ENCODE measurements around the gene DEPP1.
"Not testable (repeated sequence)": the region's sequence is repeated elsewhere in the genome, so short reads cannot be mapped to it uniquely, and the experiment has no call there.

The DEPP1 gene

DNA sequence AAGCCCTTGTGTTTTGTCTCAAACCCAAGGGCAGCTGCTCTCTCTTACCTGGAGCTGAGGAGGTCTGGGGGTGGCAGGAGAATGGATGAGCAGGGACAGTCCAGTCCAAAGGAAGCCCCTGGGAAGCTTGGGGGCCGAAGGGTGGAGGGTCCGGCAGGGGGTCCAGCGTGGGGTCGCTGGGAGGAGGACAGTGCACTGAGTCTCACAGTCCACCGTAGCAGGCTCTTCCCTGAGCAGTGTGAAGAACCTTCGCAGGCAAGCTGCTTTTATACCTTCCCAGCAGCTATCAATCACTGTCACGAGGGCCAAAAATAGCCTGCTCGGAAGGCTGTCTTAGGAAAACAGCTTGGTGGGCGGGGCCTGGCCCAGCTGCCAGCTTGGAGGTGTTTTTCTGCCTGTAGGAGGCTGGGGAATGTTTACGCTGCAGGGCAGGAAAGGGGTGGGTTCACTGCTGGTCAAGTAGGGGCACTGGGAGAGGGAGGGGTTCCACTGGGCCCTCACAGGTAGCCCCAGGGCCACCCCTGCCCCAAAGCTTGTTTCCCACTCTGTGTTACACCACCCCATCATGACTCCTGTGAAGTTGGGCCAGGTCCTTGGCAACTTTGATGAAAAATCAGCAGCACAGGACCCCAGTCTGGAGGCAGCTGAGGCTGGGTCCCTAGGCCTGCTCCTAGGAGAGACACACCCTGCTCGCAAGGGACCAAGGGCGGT lies at the start of gene DEPP1:
Gene DEPP1 (minus strand): TSS at position 240 of the 711 bp plus-strand sequence. CDS start 779 bp downstream, outside the sequence.
- no peak for DNase-seq (ENCODE audit: low read depth in 3 of 3)

- no peak for DNase-seq (ENCODE audit: low read depth in 3 of 3)
Observed at GRCh38 chr10:45023426-45023825, 44.8 kb upstream of the DEPP1 start.

- no peak for DNase-seq (ENCODE audit: low read depth in 3 of 3)
Observed at GRCh38 chr10:45015590-45015989, 37.0 kb upstream of the DEPP1 start.

DNA sequence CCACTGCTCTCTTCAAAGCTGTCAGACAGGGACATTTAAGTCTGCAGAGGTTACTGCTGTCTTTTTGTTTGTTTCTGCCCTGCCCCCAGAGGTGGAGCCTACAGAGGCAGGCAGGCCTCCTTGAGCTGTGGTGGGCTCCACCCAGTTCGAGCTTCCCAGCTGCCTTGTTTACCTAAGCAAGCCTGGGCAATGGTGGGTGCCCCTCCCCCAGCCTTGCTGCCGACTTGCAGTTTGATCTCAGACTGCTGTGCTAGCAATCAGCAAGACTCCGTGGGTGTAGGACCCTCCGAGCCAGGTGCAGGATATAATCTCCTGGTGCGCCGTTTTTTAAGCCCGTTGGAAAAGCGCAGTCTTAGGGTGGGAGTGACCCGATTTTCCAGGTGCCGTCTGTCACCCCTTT lies 35.9 kb upstream of the DEPP1 start:
- DNase-seq (ENCODE audit: low read depth in 3 of 3) = not testable (repeated sequence)

DNA sequence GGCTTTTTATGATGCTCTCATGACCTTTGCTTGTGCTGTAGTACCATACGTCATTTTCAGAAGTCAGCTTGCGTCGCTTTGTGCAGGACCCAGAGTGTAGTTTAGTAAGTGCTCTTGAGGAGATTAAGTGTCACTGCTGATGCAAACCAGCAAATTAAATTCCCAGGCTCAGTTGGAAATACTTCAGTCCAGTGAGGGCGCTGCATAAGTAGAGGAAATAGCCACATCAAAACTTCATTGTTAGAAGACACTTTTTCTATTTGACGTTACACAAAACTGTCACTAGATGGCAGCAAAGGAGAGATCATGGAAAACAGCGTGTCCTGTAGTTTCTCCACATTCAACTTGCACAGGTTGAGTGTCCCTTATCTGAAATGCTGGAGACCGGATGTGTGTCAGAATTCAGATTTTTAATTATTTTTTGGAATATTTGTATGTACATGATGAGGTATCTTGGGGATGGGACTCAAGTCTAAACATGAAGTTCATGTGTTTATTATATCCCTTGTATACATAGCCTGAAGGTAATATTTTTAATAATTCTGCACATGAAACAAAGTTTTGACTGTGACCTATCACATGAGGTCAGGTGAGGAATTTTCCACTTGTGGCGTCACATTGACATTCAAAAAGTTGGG lies 30.0 kb upstream of the DEPP1 start:
- no peak for DNase-seq (ENCODE audit: low read depth in 3 of 3)

GRCh38 chr10:45006276-45007030 lies 27.8 kb upstream of the DEPP1 start:
- no peak for DNase-seq (ENCODE audit: low read depth in 3 of 3)

DNA sequence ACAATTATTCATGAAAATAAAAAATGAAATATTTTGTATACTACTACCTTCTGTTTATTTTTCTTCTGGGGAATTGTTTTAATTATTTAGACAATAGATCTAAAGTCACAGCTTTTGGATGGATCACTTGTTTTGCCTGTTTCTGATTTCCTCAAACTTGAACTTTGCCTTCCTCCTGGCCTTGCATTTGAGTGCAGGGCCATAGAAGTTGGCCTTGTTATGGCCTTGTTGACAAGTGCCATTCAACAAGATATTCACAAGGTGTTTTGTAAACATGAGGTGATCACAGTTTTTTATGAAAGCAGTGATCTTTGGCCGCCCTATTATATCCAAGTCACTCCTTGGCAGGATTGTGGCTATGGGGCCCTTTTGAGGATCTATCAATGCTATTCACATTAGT lies 26.7 kb upstream of the DEPP1 start:
- DNase-seq (ENCODE audit: low read depth in 3 of 3) = no peak

DNA sequence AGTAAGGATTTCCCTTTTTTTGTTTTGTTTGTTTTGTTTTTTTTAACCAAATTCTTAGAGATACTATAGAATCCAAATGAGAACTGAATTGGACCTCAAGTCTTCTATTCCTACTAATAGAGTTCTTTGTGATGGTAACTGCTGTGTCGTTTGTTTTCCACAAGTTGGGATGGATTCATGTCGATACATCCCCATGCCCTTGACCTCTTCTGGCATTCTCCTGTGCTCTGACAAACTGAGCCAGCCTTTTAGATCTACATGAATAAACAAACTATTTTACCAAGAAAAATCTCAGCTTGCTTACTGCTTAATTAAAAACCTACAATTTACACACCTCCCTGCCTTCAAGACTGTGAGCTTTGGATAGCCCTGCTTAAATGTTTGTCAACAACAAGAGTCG lies 26.1 kb upstream of the DEPP1 start:
- no peak for DNase-seq (ENCODE audit: low read depth in 3 of 3)

DNA sequence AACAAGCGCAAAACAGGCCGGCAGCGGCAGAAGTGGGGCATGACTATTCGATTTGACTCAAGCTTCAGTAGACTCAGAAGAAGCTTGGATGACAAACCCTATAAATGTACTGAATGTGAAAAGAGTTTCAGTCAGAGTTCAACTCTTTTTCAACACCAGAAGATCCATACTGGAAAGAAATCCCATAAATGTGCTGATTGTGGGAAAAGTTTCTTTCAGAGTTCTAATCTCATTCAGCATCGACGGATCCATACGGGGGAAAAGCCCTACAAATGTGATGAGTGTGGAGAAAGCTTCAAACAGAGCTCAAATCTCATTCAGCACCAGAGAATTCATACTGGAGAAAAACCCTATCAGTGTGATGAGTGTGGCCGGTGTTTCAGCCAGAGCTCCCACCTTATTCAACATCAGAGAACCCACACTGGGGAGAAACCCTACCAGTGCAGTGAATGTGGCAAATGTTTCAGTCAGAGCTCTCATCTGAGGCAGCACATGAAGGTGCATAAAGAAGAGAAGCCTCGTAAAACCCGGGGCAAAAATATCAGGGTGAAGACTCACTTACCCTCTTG lies 24.9 kb upstream of the DEPP1 start:
- no peak for DNase-seq (ENCODE audit: low read depth in 3 of 3)

GRCh38 chr10:45001381-45002148 lies 23.0 kb upstream of the DEPP1 start:
- DNase-seq (ENCODE audit: low read depth in 3 of 3) = peak in 1 of 3 experiments; percentile 51

GRCh38 chr10:45000752-45001380 lies 22.3 kb upstream of the DEPP1 start, which contains the start of gene ZNF22:
Gene ZNF22, plus strand, starts transcription at chr10:45000923. Its CDS starts 2,446 bp downstream, at chr10:45003369.
- peak; percentile 20 to 54 (median 41) for DNase-seq (ENCODE audit: low read depth in 3 of 3)

- DNase-seq (ENCODE audit: low read depth in 3 of 3) = no peak
Observed at GRCh38 chr10:45000138-45000751, 21.6 kb upstream of the DEPP1 start.

DNA sequence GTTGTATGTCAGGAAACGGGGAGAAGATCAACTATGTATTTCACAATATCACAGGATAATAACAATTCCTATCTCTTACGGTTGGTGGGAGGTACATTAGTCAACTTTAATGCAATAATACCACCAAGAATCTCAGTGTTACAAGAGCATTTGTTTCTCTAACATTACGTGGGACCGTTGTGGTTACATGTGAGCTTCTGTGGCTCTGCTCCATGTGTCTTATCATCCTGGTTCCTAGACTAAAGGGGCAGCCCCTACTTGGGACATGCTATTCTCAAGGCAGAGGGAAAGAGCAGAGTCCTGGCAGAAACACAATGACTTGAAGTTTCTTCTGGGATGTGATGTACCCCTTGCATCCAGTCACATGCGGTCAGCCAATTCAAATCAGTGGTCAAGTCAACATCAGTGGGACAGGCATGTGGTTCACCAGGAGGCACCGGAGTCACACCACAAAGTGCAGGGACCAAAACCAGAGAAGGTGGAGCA lies 19.6 kb upstream of the DEPP1 start:
- no peak for DNase-seq (ENCODE audit: low read depth in 3 of 3)

DNA sequence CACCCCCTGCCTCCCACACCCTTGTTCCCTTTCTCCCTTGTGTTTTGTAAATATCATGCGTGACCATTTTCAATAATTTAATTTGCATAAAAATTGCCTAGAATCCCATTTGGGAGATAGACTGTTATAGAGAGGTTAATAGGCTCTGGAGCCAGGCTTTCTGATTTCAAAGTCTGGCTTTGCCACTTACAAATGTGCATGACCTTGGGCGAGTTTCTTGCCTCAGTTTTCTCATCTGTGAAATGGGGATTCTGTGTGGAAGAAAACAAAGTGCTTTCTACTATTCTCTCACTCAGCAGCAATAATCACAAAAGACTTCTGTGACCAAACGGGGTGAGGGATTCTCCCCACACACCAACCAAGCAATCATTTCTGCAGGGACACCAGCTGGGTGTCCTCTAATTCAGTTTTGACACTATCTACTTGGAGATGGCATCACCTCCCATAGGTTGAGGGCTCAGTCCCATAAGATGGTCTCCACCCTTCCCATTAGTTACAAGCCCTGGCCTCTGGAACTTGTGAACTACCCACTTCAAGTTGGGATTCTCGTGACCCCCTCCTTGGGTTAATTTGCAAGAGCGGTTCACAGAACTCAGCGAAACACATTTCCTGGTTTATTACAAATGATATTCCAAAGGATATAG lies 18.6 kb upstream of the DEPP1 start:
- DNase-seq (ENCODE audit: low read depth in 3 of 3) = no peak

- no peak for DNase-seq (ENCODE audit: low read depth in 3 of 3)
Observed at GRCh38 chr10:44995914-44996669, 17.5 kb upstream of the DEPP1 start.

DNA sequence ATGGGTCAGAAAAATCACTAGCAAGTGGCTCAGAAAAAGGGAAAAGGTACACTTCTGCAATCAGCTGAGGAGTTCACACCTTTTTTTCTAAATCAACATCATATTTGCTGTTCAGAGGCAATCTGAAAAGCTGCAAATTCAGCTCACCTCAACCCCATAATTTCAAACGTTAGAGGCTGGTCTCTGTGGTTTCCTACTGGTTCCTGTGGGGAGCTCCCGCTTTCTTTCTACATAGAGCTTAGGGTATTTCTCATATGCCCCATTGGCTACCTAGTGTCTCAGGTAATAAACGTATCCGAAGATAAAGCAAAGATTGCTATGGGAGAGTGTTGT lies 16.9 kb upstream of the DEPP1 start:
- no peak for DNase-seq (ENCODE audit: low read depth in 3 of 3)

GRCh38 chr10:44994752-44995530 lies 16.3 kb upstream of the DEPP1 start:
- no peak for DNase-seq (ENCODE audit: low read depth in 3 of 3)

DNA sequence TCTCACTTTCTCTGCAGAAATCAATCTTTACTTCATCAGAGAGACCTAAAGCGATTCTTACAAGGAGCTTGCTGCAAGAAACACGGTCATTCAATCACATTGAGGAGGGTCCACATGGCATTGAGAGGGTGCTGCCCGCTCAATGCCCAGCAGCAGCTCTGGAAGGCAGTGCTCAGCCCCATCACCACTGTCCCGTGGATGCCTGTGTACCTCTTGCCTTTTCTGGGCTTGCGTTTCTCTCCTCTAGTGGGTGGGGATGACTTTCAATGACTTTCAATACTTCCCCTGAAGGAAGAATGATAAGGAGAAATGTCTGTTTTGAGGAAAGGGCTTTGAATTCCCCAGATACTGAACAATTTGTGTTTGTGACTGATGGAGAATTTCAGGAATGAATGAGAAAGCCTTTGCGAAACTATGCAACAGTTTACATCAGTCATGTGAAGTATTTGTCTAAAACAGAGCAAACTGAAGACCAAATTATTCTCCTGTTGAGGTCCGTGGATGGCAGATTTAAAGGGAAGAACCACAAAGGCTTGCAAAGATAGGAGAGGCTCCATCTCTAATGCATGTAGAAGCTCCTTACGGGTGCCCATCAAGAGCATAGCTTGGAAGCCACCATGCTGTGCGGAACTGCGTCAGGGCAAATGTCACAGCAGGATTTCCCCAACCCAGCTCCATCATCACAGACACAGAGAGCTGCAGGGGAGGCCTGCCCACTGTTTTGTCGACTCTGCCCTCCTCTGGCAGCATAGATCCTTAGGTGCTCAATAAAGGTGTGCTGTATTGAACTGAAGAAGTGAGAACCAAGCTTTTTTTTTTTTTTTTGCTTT lies 15.5 kb upstream of the DEPP1 start:
- no peak for DNase-seq (ENCODE audit: low read depth in 3 of 3)

Data from stimulated activated CD4-positive, alpha-beta T cell treated with anti-CD3 and anti-CD28 coated beads, TNF-alpha, amount 100 ng/mL, for 24 hours (primary cell).